HG03175 (cell line): Measurements from ENCODE around the gene SIRT5.

Experiments
- ATAC-seq: cut with Tn5 transposase; IDR thresholded peaks from one replicate; pipeline ENCODE4 v1.9.1; 2021; ENCODE audit warnings: mild to moderate bottlenecking, moderate library complexity; ENCODE audit not compliant: unreplicated experiment

The SIRT5 gene

GRCh38 chr6:13574571-13575376 is at the start of gene SIRT5:
Gene SIRT5 (plus strand): TSS chr6:13574601. CDS start chr6:13584111, 9,510 bp downstream.
- peak; percentile 74 for ATAC-seq

GRCh38 chr6:13524801-13525508 is 49.4 kb upstream of the SIRT5 start:
- ATAC-seq, result no peak

GRCh38 chr6:13526357-13526726 is 48.1 kb upstream of the SIRT5 start:
- no peak for ATAC-seq

GRCh38 chr6:13526727-13527670 is 47.4 kb upstream of the SIRT5 start:
- ATAC-seq, result peak; percentile 80

GRCh38 chr6:13527671-13528056 is 46.7 kb upstream of the SIRT5 start:
- no peak for ATAC-seq

- no peak for ATAC-seq
Observed at GRCh38 chr6:13528232-13528631, 46.2 kb upstream of the SIRT5 start.

- ATAC-seq, result no peak
Observed at GRCh38 chr6:13528777-13529343, 45.5 kb upstream of the SIRT5 start.

- ATAC-seq, result no peak
Observed at GRCh38 chr6:13531956-13532355, 42.4 kb upstream of the SIRT5 start.

GRCh38 chr6:13534536-13534935 is 39.9 kb upstream of the SIRT5 start:
- ATAC-seq, result no peak

GRCh38 chr6:13535306-13535705 is 39.1 kb upstream of the SIRT5 start:
- ATAC-seq, result no peak

- ATAC-seq, result no peak
Observed at GRCh38 chr6:13536796-13537526, 37.4 kb upstream of the SIRT5 start.

- ATAC-seq, result no peak
Observed at GRCh38 chr6:13537527-13537897, 36.9 kb upstream of the SIRT5 start.

GRCh38 chr6:13538084-13538483 is 36.3 kb upstream of the SIRT5 start:
- no peak for ATAC-seq

GRCh38 chr6:13538600-13538999 is 35.8 kb upstream of the SIRT5 start:
- ATAC-seq, result no peak

- ATAC-seq, result no peak
Observed at GRCh38 chr6:13539572-13539971, 34.8 kb upstream of the SIRT5 start.

GRCh38 chr6:13541496-13541895 is 32.9 kb upstream of the SIRT5 start:
- ATAC-seq, result no peak

GRCh38 chr6:13544454-13545186 is 29.8 kb upstream of the SIRT5 start:
- no peak for ATAC-seq

GRCh38 chr6:13545885-13546284 is 28.5 kb upstream of the SIRT5 start:
- ATAC-seq, result no peak

- no peak for ATAC-seq
Observed at GRCh38 chr6:13548500-13549210, 25.7 kb upstream of the SIRT5 start.
